Islet of Langerhans (tissue), 1 donor: ENCODE results near the gene KY.
A peak's percentile ranks its signal among the peaks of the same experiment; 100 is the strongest.

Experiments
- FAIRE-seq: peaks from one replicate; lab custom pipeline; 2011; peaks lifted over from hg19 to GRCh38; lab: Jason Lieb, UNC

Gene KY, protein sequence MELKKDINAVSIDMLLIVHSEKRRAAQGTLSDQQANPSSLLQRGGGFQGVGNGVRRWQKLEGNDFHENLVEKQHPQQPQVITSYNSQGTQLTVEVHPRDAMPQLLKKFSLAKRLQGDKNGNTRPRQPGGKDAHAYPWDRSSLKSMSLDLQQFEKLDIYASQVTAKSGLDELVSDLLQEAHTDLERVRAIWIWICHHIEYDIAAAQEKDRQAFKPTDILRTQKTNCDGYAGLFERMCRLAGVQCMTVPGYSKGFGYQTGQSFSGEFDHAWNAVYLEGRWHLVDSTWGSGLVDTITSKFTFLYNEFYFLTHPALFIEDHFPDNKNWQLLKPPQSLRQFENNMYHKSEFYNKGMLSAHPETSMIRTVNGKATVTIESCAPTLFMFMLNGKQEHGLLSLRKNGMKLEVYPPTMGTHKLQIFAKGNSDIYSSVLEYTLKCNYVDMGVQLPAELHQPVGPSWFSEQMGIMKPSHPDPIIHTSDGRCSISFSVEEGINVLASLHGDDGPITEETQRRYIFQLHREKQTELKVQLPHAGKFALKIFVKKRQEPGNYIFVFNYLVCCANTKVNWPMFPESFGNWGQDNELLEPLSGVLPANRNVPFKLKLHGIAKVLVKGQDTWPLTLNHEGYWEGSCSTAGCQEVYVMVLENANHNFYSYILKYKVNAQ

DNA sequence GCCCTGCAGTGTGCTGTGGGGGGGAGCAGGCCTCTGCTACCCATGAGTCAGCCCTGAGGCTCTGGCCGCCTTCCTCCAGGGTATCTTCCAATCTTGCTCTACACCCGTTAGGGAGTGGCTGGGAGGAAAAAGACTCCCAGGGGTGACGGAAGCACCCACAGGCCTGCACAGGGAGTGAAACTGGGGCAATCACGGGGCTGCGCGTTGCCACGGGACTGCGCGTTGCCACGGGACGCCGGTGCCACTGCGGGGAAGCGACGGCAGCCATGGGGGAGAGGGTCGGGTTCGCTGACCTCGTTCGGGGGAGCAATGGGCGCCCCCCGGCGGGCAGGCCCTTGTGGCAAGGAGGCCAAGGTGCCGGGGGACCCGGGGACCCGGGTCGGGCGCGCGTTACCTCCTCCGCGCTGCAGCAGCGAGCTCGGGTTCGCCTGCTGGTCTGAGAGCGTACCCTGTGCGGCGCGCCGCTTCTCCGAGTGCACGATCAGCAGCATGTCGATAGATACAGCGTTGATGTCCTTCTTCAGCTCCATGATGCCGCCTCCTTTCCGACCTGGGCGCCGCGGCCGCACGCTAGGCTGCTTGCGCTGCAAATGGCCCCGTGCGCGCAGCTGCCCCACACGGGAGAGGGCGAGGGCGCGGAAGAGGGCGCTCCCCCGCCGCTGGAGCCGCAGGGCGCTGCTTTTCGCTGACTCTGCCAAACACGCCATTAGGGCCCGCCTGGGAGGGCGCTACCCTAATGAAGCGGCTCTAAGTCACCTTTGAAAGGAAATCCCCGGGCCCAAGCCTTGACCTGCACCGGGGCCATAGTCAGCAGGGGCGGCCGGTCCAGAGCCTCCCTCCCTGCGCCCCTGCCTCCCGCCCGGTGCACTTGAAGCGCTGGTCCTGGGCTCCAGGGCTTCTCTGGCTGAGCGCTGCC is at the start of gene KY:
TSS of gene KY (minus strand) at position 592 of the 916 bp plus-strand sequence. CDS start at position 530, 62 bp downstream.
- no peak for FAIRE-seq

DNA sequence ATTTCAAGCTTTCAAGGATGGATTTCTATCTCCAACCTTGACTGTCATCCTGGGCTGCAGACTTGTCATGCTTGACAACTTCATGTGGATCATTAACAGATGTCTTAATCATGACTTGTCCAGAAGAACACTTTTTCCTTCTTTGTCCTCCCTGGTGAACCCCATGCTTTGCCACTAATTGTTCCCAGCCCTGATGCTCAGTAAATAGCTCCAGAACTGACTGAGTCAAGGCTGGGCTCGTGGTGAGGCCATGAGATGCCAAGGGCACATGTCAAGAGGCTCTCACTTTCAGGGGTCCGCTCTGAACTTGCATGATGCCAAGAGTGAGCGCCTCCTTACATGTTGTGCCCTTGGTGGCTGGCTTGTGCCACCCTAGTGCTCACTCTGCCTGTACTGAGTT is 48.9 kb upstream of the KY start:
- FAIRE-seq, result no peak

DNA sequence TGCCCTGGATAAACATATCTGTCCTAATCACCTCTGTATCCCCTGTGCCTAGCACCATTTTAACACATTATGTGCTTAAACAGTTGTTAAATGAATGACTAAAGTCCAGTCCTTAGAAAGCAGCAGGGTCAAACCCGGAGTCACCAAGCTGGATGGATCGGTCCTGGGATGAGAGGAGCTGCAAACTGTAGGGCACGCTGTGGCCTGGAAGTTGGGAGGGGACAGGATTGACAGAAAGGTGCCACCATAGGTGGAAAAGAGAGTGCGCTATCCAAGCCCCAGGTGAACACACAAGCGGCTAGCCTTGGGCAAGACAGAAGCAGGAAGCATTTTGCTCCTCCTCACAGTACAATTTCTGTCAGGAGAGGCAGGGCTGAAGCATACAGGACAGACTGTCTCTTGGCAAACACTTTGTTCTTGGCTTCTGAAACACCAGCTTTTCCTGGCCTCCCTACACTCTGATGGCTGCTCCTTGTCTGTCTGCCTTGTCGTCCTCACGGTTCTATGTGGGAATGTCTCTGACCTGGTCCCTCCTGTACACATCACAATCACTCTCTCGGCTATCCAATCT is 48.4 kb upstream of the KY start:
- no peak for FAIRE-seq

DNA sequence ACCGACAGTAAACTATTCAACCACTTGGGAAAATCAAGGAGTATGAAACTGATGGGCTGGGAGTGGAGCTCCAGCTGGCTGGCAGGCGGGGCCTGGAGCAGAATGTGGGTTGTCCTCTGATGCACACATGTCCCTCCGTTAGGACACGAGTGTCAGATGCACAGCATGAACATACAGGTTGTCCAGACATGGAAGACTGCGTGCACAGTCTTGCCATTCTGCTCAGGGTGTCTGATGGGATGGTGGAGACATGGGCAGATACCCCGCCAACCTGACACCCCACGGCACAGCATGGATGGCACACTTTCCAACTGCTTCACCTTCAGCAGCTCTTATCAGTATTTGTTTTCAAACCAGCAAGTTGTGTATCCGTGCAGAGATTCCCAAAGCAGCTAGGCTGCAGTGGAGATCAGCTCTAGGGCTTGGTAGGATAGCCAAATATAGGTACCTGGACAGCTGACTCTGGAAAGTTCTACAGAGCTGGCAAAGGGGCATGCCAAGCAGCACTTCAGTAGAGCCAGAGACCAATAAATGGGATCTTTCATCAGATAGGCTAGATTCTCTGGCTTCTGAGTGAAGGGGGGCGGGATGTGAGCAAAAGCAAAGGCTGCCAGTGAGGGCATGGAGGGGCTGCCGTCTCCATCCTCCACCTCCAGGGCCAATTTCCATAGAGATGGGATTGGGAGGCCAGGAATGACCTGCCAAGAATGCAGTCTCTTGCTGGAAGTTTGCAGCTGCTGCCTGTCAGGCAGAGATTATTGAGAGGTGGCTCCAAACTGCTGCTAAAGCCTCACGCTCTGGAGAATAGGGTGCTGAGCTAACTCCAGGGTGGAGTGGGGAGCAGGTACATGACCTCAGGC is 47.2 kb upstream of the KY start:
- no peak for FAIRE-seq

DNA sequence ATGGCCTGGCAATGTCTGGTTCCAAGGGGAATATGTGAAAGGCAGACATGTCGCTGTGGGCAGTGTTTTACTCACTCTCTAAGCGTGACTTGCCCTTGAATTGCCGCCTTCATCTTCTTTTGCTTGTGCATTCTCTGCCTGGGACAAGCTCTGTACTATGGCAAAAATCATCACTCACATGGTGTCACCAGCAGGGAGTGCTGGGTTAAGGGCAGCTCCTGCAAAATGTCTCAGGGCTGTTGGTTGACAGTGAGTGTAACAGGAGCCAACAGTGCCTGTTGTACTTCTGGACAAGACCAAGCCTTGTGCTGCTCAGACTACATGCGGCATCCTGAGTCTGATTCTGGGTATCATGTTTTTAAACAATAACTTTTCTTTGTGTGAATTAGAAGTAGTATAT is 45.3 kb upstream of the KY start:
- no peak for FAIRE-seq

DNA sequence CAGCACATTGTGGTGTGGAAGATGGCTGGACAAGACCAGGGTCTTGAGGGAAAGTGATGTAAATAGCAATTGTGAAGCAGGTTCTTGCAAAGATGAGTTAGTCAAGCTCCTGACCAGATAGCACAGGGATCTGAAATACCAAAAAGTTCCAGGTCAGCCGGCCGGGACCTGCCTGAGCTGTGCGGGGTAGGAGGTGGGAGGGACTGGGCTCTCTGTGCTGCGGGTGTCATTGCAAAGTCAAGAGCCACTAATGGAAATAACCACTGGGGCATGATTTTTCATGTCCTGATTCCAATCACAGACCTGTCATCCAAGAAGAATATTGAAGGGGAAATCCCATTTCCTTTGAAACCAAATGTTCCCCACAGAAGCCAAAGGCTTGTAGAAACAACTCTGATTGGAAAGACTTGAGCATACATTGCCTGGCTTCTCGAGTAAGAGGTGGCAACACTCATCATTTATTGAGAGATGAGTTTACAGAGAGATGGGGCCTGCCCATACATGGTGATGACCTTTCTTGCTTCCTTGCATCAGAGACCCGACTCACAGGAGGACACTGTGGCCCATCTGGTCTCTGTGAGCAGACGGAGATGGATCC is 44.2 kb upstream of the KY start:
- FAIRE-seq, result no peak

DNA sequence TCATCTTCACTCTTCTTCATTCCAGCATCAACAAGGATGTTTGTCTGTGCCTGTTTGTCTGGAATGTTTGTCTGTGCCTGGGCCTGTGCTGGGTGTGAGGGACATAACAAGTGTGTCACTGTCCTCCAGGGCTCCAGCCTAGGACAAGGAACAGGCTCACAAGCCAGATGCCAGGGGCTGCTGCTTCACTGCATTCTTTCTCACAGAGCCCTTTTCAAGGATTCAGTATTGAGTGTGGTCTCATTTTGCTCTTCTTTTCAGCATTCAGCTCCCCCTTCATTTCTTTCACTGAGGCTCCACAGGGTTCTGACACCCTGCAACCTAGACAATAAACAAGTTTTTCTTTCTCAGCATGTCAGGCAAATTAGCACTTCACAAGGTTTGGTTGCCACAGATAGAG is 43.6 kb upstream of the KY start:
- FAIRE-seq, result no peak

DNA sequence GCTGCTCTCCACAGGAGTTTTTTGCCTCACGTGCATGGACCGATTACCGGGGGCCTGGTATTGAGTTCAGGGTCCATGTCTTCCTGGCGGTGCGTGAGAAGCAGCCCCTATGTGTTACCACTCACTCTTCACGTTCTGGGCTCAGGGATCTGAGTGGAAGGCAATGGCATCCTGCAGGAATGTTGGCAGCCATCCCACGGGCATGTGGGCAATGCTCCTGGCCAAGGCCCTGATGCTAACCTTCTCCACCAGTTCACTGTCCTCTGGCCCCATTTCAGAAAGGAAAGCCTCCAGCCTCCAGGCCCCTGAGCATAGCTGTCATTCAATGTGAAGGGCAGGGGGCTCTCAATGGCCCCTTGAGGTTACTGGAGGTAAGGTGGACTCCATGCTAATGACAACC is 43.0 kb upstream of the KY start:
- no peak for FAIRE-seq

DNA sequence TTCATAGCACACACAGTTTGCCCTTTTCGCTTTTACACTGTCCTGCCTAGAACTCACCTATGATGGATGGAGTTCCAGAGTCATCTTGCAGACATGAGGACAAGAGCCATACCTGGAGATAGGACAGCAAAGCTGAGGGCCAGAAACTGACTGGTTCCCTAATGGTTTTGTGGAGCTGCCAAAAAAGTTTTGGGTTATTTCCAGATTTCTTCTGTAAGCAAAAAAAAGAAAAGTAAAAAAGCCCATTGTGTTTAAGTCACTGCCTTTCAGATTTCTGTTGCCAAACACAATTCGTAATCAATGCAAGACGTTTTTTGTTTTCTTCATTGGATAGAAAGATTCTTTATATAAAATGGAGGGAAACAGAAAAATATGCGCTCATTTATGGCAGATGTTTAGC is 42.4 kb upstream of the KY start:
- no peak for FAIRE-seq

DNA sequence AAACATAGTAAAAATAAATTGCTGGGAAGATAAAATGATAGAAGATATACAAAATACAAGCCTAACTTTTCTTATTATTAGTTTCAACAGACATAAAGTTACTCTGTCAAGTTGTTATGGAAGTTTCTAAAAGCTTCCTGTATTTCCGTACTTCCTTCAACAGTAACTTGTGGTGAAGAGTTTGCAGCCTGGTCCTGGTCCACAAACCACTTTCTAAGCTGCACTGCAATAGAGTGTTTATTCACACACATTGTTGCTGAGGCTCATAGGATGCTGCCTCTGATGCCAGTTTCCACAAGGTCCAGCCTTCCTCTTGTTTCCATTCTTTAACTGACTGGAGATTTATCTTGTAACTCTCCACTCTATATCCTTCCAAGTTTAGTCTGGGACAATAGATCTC is 39.4 kb upstream of the KY start:
- FAIRE-seq, result no peak

DNA sequence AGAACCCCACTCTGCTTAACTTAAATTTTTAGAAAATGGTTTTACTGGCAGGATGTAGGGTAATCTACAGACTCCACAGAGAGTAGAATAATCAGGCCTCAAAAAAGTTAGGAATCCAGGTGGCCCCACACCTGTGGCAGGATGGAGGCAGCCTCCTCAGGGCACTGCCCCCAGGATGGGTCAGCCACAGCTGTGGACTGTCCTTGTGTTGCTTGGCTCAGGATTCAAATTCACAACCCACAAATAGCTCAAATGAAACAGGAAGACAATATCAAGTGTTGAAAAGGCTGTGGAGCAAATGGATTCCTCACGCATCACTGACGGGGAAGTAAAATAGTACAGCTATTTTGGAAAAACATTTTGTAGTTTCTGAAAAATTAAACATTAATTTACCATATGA is 36.8 kb upstream of the KY start:
- FAIRE-seq, result no peak

DNA sequence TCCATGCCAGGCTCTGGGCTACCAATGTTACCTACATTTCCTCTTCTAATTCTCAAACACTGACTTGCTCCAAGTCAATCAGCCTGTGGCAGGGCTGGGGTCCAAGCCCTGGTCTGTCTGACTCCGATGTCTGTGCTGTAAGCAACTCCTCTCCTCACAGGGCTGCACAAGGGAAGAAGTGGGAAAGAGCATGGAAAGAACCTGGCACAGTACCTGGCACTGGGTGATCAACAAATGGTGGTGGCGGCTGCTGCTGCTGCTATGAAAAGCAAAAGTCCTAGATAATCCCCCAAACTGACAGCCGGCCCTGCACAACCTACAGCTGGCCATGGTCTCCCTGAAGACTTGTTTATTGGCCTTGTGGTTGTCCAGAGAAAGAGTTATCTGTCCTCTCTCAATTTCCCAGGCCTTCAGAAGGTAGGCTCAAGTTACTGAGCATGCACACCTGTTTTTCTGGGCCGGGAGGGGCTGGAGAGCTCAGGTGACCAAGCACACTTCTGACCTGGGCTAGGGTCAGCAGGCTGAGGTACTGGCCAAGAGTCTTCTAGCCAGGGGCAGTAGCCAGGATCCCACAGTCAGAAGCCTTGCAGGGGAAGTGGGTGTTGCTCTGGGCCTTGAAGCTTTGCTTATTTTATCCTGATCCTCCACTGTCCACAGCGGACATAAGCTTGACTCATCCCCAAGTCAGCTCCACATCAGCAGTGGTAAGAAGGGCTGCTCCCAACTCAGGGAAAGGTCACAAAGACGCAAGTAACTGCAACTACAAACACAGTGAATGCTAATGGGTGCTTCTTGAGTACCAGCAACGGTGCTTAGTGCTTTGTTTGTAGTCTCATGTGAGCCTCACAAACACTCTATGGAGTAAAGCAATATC is 35.3 kb upstream of the KY start:
- FAIRE-seq, result no peak

DNA sequence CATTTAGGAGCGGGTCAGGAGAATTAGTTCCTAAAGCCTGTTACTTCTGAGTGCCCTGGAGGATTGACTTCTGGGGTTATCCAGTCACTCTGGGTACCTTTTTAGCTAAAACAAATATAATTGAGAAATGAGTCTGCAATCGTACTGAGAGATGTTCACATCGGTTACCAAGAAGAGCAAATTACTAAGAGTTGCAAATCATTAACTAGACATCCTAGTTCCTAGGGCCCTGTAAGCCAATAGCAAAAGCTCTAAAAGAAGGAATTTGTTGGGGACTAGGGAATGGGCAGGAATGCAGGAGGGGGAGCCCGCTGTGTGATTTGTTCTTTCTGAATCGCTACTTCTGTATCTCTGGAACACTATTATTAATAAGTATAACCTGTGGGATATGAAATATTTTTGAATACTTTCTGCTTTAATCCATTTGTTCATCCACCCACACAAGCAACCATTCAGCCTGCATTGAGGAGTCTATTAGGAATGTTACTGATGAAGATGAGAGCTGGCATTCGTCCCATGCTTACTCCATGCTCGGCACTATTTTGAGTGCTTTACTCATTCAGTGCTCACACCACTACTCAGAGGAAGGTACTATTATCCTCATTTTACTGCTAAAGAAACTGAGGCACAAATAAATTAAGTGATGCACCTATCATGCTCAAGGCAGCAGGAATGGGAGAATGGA is 31.5 kb upstream of the KY start:
- peak; percentile 91 for FAIRE-seq

DNA sequence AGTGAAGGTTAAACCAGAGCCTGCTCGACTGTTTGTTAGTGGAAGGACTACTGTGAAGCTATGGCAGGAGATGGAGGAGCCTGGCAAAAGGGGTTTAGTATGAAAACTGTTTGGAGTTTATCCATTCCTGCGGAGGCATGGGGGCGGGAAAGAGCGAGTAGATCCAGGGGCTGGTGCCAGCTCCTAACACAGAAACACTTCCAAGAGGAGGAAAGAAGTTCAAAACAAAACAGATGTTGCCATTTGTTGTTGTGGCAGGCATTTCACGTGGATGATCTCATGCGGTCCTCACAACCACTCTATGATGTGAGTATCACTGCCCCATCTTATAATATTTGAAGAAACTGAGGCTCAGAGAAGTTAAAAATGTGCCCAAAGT is 30.7 kb upstream of the KY start:
- no peak for FAIRE-seq

DNA sequence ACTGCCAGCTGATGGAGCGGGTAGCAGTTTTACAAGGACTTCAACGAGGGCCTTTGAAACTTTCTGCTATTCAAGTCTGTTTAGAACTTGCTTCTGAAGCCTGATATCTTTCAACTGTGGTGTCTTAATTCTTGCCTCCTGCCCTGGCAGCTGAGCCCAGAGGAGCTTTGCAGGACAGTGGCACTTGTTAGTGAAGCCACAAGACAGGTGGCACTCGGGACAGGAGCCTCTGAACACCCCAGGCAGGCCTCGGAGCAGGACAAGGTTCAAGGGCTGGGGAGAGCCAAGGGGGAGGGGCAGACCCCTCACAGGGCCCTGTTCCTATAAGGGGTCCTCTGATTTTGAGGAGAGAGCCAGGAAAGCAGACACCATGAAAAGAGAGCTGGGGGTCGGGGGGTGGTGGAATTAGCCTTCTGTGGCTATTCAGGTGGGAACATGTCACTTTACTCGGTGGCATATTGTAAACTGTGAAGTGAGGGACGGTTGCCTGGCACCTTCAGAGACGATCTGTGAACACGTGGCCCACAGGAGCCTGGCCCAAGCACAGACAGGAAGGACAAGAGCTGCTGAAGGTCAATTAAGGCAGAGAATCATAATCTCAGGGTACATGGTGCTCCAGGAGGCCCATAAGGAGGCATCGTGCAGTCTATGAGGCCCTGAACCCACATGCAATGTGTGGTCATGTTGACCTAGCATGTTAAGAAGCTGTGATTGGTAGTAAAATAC is 30.1 kb upstream of the KY start:
- FAIRE-seq, result no peak

DNA sequence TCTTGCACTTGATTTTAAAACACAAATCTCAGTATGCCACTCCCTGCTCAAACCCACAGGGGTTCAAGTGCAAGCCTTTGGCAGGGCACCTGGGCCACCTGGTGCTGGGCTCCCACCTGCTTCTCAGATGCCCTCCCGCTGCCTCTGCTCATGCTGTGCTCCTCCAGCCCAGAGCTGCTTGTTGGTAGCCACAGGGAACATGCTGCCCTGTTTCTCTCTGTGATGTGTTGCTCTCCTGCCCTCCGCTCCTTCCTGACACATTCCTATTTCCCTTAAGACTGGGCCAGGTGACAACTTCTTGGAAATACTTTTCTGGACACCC is 27.1 kb upstream of the KY start:
- FAIRE-seq, result no peak

DNA sequence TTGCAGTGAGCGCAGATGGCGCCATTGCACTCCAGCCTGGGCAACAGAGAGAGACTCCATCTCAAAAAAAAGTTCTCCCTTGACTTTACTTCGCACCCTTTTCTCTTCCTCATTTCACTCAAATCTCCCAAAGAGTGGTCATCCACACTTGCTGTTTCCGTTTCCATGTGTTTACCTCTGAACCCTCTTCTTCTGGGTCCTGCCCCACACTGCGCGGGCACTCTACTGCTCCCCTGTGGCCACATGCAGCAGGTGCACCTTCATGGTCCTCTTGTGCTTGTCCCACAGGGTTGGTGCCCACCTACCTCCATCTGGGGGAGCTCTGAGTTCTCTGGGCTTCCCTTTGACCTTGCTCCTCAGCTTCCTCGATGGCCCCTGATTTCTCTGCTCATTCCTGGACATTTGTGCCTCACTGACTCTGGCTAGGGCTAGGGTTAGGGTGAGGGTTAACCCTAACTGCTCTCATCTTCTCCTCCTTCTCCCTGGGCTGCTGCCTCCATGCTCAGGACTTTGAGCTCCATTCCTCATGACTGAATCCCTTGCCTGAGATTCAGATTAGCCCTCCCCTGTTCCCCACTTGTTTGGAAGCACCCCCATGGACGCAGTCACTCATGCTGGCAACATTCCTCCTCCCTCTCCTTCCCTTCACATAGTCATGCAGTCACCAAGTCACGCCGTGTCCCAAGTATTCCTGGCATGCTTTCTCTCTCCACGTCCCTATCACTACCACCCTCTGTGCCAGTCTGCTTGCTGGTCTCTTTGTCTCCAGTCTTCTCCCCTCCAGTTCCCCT is 26.6 kb upstream of the KY start:
- no peak for FAIRE-seq

DNA sequence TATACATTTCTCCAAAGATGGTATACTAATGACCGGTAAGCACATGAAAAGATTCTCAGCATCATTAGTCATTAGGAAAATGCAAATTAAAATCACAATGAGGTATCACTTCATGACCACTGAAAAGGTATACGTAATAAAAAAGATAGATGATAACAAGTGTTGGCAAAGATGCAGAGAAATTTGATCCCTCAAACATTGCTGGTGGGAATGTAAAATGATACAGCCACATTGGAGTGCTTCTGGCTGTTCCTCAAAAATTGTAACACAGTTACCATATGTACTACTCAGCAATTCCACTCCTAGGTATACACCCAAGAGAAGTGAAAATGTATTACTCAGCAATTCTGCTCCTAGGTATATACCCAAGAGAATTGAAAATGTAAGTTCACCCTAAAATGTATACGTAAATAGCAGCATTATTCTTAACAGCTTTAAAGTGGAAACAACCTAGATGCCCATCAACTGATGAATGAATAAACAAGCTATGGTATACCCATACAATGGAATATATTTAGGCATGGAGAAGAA is 25.0 kb upstream of the KY start:
- no peak for FAIRE-seq
